Gastroesophageal sphincter (tissue), 4 donors: ENCODE data around the gene VENTX. TPM values are rescaled to one million over a fixed set of nuclear protein-coding genes. Genes with fewer than 3 reads are reported as not detected.

Experiments
- ATAC-seq: fragments of 150-250 bp; one replicate; pipeline ENCODE4 v1.9.1; 2016; ENCODE audit warnings: mild to moderate bottlenecking, moderate library complexity
- H3K27ac ChIP-seq, 4 donors: fragments of 200-600 bp; sonication (generic) in 3 of 4; 1 replicate in 3 of 4; 2 replicates in 1 of 4; pipeline ENCODE4 v1.5.1; 2016 to 2019
- H3K27me3 ChIP-seq: fragments of 200-600 bp; sonication (generic); one replicate; pipeline ENCODE4 v1.5.1; 2019
- H3K36me3 ChIP-seq, 2 donors: fragments of 200-600 bp; sonication (generic); one replicate each; pipeline ENCODE4 v1.5.1; 2019; ENCODE audit warnings: control low read depth in 1 of 2
- H3K4me1 ChIP-seq, 3 donors: fragments of 200-600 bp; sonication (generic); 1 replicate in 2 of 3; 2 replicates in 1 of 3; pipeline ENCODE4 v1.5.1; 2016 to 2019; ENCODE audit warnings: control low read depth in 2 of 3
- H3K4me3 ChIP-seq, 2 donors: fragments of 200-600 bp; sonication (generic); one replicate each; pipeline ENCODE4 v1.5.1; 2019; ENCODE audit warnings: mild to moderate bottlenecking in 1 of 2, moderate library complexity in 1 of 2
- H3K9me3 ChIP-seq, 3 donors: fragments of 200-600 bp; sonication (generic); one replicate each; pipeline ENCODE4 v1.5.1; 2017 to 2019; ENCODE audit warnings: control low read depth in 2 of 3
- CTCF ChIP-seq, 4 experiments: fragments of 200-600 bp in 2 of 4; fragments of 450-650 bp in 2 of 4; sonication (generic) in 1 of 4; IDR thresholded peaks; one replicate each; pipeline ENCODE4 v1.5.1; 2017 to 2019; ENCODE audit warnings: antibody characterized with exemption in 4 of 4, mild to moderate bottlenecking in 2 of 4, moderate library complexity in 2 of 4
- EP300 ChIP-seq: sonication (generic); formaldehyde crosslinking; IDR thresholded peaks from one replicate; pipeline ENCODE4 v1.6.1; 2017; ENCODE audit warnings: antibody characterized with exemption, mild to moderate bottlenecking
- POLR2A ChIP-seq, 2 donors: fragments of 450-650 bp; IDR thresholded peaks; one replicate each; pipeline ENCODE4 v1.6.1; 2017; ENCODE audit warnings: antibody characterized with exemption in 2 of 2, mild to moderate bottlenecking in 2 of 2, moderate library complexity in 1 of 2
- POLR2AphosphoS5 ChIP-seq: sonication (generic); formaldehyde crosslinking; IDR thresholded peaks from one replicate; pipeline ENCODE4 v1.6.1; 2017; ENCODE audit warnings: antibody characterized with exemption
- WGBS, 2 donors: methylation state at CpG; one replicate each; pipeline ENCODE4 v1.1.5; 2018; ENCODE audit warnings: low coverage in 1 of 2; 5-methylcytosine and 5-hydroxymethylcytosine counted together
- total RNA-seq, 4 donors: library from RNA; depleted of rRNA; stranded (reverse); fragments of >200 nt; gene quantifications; one replicate each; pipeline ENCODE4 v1.1.0, GENCODE V29; 2016

The VENTX gene
- total RNA-seq, 4 donors from 2014 or later: 0.66 to 2.3 (median 1.4) TPM

GRCh38 chr10:133270773-133271297 is 33.2 kb downstream of the VENTX start:
- 100% methylated on average over 1 of the region's 19 CpGs; no CpG with 5 or more reads in 1 of the 2 donors for WGBS, 2 donors
- H3K4me1 ChIP-seq: peaks cover 0 to 4% (median 0%) of the 10 kb centered on the region in 3 donors
- TF ChIP-seq EP300: no peak
- TF ChIP-seq POLR2AphosphoS5: no peak
- TF ChIP-seq CTCF (IDR thresholded peaks at IDR 0.05): no peak
- TF ChIP-seq POLR2A (IDR thresholded peaks at IDR 0.05): no peak
- peaks cover 0 to 37% of the 10 kb centered on the region in 2 donors for H3K36me3 ChIP-seq
- no peak for ATAC-seq
- peaks cover 14% of the 10 kb centered on the region for H3K27me3 ChIP-seq
- H3K9me3 ChIP-seq: no peaks in the 10 kb centered on the region
- H3K27ac ChIP-seq: no peak overlapping the region
- no peak overlapping the region for H3K4me3 ChIP-seq

GRCh38 chr10:133271521-133272300 is 34.1 kb downstream of the VENTX start:
- WGBS, 2 donors: 87 to 95% methylated on average over 3 to 4 of the region's 35 CpGs
- H3K36me3 ChIP-seq: peaks cover 0 to 37% of the 10 kb centered on the region in 2 donors
- no peak overlapping the region for H3K4me3 ChIP-seq
- H3K9me3 ChIP-seq: no peaks in the 10 kb centered on the region
- H3K27me3 ChIP-seq: peaks cover 23% of the 10 kb centered on the region
- no peak for ATAC-seq
- TF ChIP-seq POLR2AphosphoS5 (no peak), POLR2A (IDR thresholded peaks at IDR 0.05) (no peak), CTCF (IDR thresholded peaks at IDR 0.05) (no peak), EP300 (no peak)
- H3K27ac ChIP-seq: no peak overlapping the region
- H3K4me1 ChIP-seq: peaks cover 0 to 13% (median 2%) of the 10 kb centered on the region in 3 donors

- Histone ChIP-seq H3K27me3 (peaks cover 30% of the 10 kb centered on the region), H3K9me3 (no peaks in the 10 kb centered on the region), H3K36me3 (peaks cover 0 to 37% of the 10 kb centered on the region in 2 donors), H3K4me3 (no peak overlapping the region), H3K4me1 (peaks cover 0 to 20% (median 6%) of the 10 kb centered on the region in 3 donors), H3K27ac (no peak overlapping the region)
- WGBS, 2 donors: 81% methylated on average over 6 of the region's 29 CpGs; no CpG with 5 or more reads in 1 of the 2 donors
- TF ChIP-seq POLR2AphosphoS5 (no peak), POLR2A (IDR thresholded peaks at IDR 0.05) (no peak), CTCF (IDR thresholded peaks at IDR 0.05) (no peak), EP300 (no peak)
- ATAC-seq: no peak
Observed at GRCh38 chr10:133272301-133272963, 34.8 kb downstream of the VENTX start.

GRCh38 chr10:133272964-133273420 is 35.3 kb downstream of the VENTX start:
- ATAC-seq: no peak
- TF ChIP-seq EP300 (no peak), POLR2AphosphoS5 (no peak), POLR2A (IDR thresholded peaks at IDR 0.05) (no peak), CTCF (IDR thresholded peaks at IDR 0.05) (no peak)
- Histone ChIP-seq H3K9me3 (no peaks in the 10 kb centered on the region), H3K4me3 (no peak overlapping the region), H3K27me3 (peaks cover 34% of the 10 kb centered on the region), H3K36me3 (peaks cover 0 to 38% of the 10 kb centered on the region in 2 donors), H3K4me1 (peaks cover 0 to 26% (median 6%) of the 10 kb centered on the region in 3 donors), H3K27ac (no peak overlapping the region)
- WGBS, 2 donors: no CpG with 5 or more reads among the region's 25 CpGs
